IPS DF 6.9 (cell line): ENCODE data around the gene UNC13A.

Source experiments
- DNase-seq: peaks from one replicate; pipeline ENCODE4 v3.0.0-alpha.2; 2013; ENCODE audit warnings: low read depth, low spot score
- H3K27ac ChIP-seq: one replicate; pipeline ENCODE4 v1.5.1; 2013; ENCODE audit warnings: low read length, control low read depth
- H3K27me3 ChIP-seq: 2 replicates; pipeline ENCODE4 v1.6.1; 2013; ENCODE audit warnings: mild to moderate bottlenecking, low read length; ENCODE audit not compliant: control insufficient read depth, insufficient read depth
- H3K36me3 ChIP-seq: 2 replicates; pipeline ENCODE4 v1.6.1; 2013; ENCODE audit warnings: low read length; ENCODE audit not compliant: control insufficient read depth, insufficient read depth
- H3K4me1 ChIP-seq: 2 replicates; pipeline ENCODE4 v1.6.1; 2013; ENCODE audit warnings: low read length; ENCODE audit not compliant: control insufficient read depth, insufficient read depth
- H3K4me3 ChIP-seq: 2 replicates; pipeline ENCODE4 v1.5.1; 2013; ENCODE audit warnings: mild to moderate bottlenecking, low read length
- H3K9me3 ChIP-seq: 2 replicates; pipeline ENCODE4 v1.6.1; 2013; ENCODE audit warnings: low read length, inconsistent platforms; ENCODE audit not compliant: control insufficient read depth, insufficient read depth
- WGBS: extraction: QIAGEN DNeasy Blood & Tissue Kit; methylation state at CpG from one replicate; pipeline ENCODE4 v1.1.7; 2013; ENCODE audit warnings: mixed read lengths, missing lambda C conversion rate; ENCODE audit not compliant: insufficient read length, insufficient coverage; 5-methylcytosine and 5-hydroxymethylcytosine counted together

The UNC13A gene

GRCh38 chr19:17617807-17618192 is 70.4 kb downstream of the UNC13A start:
- H3K36me3 ChIP-seq: no peaks in the 10 kb centered on the region
- DNase-seq: no peak
- WGBS: no CpG with 5 or more reads among the region's 7 CpGs
- no peak overlapping the region for H3K27ac ChIP-seq
- H3K9me3 ChIP-seq: no peaks in the 10 kb centered on the region
- H3K27me3 ChIP-seq: no peaks in the 10 kb centered on the region
- H3K4me3 ChIP-seq: no peak overlapping the region
- H3K4me1 ChIP-seq: no peaks in the 10 kb centered on the region

DNA sequence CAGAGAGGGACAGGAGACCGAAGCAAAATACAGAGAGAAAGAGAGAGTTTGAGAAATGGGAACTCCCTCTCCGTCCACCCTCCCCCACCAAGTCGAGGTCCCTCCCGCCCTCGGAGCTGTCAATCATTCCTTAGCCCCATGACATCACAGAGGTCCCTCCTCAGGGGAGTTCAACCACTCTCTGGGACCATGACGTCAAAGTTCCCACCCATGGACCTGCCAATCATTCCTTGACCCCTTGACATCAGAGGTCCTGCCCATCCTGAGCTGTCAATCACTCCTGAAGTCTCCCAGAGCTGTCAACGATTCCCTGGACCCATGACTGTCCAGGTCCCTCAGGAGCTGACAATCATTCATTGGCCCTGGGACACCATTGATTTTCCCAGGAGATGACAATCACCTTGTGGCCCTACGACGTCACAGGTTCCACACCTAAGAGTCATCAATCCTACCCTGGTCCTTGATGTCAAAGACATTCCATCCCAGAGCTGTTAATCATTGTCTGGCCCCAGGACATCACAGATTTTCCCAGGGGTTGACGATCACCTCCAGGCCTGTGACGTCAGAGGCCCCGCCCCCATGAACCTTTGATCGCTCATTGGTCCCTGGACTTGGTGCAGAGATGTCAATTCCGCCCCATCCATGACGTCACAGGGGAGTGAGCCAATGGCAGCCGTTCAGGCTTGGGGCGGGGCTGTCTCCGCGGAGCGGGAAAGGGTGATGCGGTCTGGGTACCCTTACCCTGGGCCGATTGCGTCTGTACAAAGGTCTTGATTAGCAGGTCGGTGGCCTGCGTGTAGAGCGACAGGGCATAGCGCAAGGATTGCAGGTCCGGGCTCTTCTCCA is 71.0 kb downstream of the UNC13A start:
- H3K27ac ChIP-seq: no peak overlapping the region
- no peaks in the 10 kb centered on the region for H3K36me3 ChIP-seq
- no peaks in the 10 kb centered on the region for H3K9me3 ChIP-seq
- no peak overlapping the region for H3K4me3 ChIP-seq
- WGBS: no CpG with 5 or more reads among the region's 28 CpGs
- no peaks in the 10 kb centered on the region for H3K4me1 ChIP-seq
- no peak for DNase-seq
- no peaks in the 10 kb centered on the region for H3K27me3 ChIP-seq

DNA sequence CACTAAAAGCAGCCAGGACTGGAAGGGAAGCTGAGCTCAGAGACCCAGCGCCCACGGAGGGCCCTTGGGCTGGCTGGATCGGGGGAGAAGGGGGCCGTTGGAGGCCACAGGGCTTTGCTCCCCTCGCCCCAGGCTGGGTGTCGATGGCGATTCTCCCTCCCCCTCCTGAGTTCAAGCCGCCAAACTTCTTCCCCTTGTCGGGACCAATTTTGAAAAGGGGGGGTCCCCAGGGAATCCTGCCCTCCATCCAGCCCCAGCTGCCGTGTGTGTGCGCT is 71.5 kb downstream of the UNC13A start:
- Histone ChIP-seq H3K4me3 (no peak overlapping the region), H3K27ac (no peak overlapping the region), H3K36me3 (no peaks in the 10 kb centered on the region), H3K4me1 (no peaks in the 10 kb centered on the region), H3K27me3 (no peaks in the 10 kb centered on the region), H3K9me3 (no peaks in the 10 kb centered on the region)
- WGBS: no CpG with 5 or more reads among the region's 11 CpGs
- no peak for DNase-seq

- no peaks in the 10 kb centered on the region for H3K36me3 ChIP-seq
- H3K4me3 ChIP-seq: no peak overlapping the region
- WGBS: no CpG with 5 or more reads among the region's 27 CpGs
- H3K27me3 ChIP-seq: no peaks in the 10 kb centered on the region
- no peaks in the 10 kb centered on the region for H3K9me3 ChIP-seq
- H3K4me1 ChIP-seq: no peaks in the 10 kb centered on the region
- no peak overlapping the region for H3K27ac ChIP-seq
- DNase-seq: no peak
Measured at GRCh38 chr19:17615889-17616685, 72.1 kb downstream of the UNC13A start.

DNA sequence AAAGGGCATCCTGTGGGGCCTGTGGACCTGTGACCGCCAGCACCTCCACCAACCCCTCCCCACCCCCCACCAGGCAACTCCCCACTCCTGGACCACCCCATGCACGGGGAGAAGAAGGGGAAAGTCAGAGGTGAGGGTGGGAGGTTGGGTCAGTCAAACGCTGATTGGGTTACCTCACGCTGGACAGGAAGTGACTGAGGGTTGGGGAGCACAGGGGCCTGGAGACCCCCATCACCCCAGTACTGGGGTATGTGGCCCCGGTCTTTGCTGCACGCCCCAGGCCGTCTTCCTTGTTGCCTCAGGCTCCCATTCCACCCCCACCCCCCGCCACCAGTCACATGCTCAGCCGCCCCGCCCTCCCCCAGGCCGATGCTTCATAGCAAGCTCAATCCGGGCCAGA is 73.7 kb downstream of the UNC13A start:
- Histone ChIP-seq H3K27me3 (no peaks in the 10 kb centered on the region), H3K27ac (no peak overlapping the region), H3K4me1 (no peaks in the 10 kb centered on the region), H3K36me3 (no peaks in the 10 kb centered on the region), H3K9me3 (no peaks in the 10 kb centered on the region), H3K4me3 (no peak overlapping the region)
- no peak for DNase-seq
- no CpG with 5 or more reads among the region's 12 CpGs for WGBS

GRCh38 chr19:17611462-17612244 is 76.5 kb downstream of the UNC13A start:
- Histone ChIP-seq H3K4me1 (no peaks in the 10 kb centered on the region), H3K36me3 (no peaks in the 10 kb centered on the region), H3K27me3 (no peaks in the 10 kb centered on the region), H3K9me3 (no peaks in the 10 kb centered on the region), H3K27ac (no peak overlapping the region), H3K4me3 (no peak overlapping the region)
- no peak for DNase-seq
- no CpG with 5 or more reads among the region's 7 CpGs for WGBS

DNA sequence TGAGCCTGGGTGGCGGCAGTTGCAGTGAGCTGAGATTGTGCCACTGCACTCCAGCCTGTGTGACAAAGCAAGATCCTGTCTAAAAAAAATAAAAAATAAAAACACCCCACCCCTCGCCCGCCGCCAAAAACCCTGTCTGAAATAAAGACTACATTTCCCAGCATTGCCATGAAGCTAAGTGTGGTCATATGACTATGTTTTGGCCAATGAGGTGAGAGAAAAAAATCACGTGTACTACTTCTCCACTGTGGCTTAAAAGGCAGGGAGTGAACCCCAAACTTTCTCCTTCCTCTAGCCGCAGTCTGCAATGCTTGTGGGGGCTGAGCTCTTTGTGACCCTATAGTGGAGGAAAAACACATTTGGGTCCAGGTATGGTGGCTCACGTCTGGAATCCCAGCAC is 77.8 kb downstream of the UNC13A start:
- no peak overlapping the region for H3K27ac ChIP-seq
- H3K27me3 ChIP-seq: no peaks in the 10 kb centered on the region
- no peak for DNase-seq
- WGBS: no CpG with 5 or more reads among the region's 7 CpGs
- no peaks in the 10 kb centered on the region for H3K36me3 ChIP-seq
- no peaks in the 10 kb centered on the region for H3K4me1 ChIP-seq
- no peak overlapping the region for H3K4me3 ChIP-seq
- no peaks in the 10 kb centered on the region for H3K9me3 ChIP-seq

DNA sequence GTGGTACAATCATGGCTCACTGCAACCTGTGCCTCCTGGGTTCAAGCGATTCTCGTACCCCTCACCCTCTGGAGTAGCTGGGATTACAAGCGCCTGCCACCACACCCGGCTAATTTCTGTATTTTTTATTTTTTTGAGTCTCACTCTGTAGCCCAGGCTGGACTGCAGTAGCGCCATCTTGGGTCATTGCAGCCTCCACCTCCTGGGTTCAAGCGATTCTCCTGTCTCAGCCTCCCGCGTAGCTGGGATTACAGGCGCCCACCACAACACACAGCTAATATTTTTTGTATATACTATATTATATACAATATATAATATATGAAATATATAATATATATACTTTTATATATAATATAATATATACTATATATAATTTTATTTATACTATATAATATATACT is 80.2 kb downstream of the UNC13A start:
- Histone ChIP-seq H3K4me1 (no peaks in the 10 kb centered on the region), H3K27me3 (no peaks in the 10 kb centered on the region), H3K4me3 (no peak overlapping the region), H3K9me3 (no peaks in the 10 kb centered on the region), H3K36me3 (no peaks in the 10 kb centered on the region), H3K27ac (no peak overlapping the region)
- no peak for DNase-seq
- no CpG with 5 or more reads among the region's 9 CpGs for WGBS

DNA sequence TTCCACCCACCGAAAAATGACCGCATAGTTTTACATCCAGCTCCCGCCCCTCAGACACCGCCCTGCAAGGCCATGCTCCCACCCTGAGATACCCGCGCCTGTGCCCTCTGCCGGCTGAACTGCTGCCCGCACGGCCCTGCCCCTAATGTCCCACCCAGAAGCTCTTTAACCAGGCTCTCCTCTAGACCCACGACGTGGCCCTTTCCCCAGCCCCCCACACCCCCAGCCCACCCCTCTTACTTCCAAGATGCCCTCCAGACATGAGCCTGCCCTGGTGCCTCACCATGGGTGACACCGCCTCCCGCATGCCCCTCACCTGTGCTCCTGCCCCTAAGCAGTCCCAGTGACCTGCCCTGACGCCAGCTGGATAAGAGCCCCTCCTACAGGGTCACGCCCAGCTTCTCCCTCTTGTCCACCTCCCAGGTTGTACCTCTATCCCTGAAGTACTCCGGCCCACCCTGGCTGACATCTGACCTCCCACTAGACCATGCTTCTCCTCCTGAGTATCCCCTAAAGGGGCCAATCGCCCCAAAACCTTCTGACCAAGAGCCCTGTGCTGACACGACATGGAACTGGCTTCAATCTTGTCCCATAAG is 81.5 kb downstream of the UNC13A start:
- no peak overlapping the region for H3K27ac ChIP-seq
- DNase-seq: no peak
- no CpG with 5 or more reads among the region's 18 CpGs for WGBS

More for the DNA sequence above, 81.5 kb downstream of the UNC13A start:
- no peaks in the 10 kb centered on the region for H3K9me3 ChIP-seq
- peak overlapping the region; percentile 21; the same call in 1 of the 2 replicates for H3K4me3 ChIP-seq
- H3K36me3 ChIP-seq: no peaks in the 10 kb centered on the region
- no peaks in the 10 kb centered on the region for H3K27me3 ChIP-seq
- no peaks in the 10 kb centered on the region for H3K4me1 ChIP-seq
